CD14-positive monocyte (primary cell): Measurements from ENCODE around the gene TGFBR1. TPM values are rescaled to one million over a fixed set of nuclear protein-coding genes. Genes with fewer than 3 reads are reported as not detected.

Experiments
- DNase-seq, 3 donors: peaks; one replicate each; pipeline ENCODE4 v3.0.0-alpha.2; 2011 to 2022
- H2AFZ ChIP-seq: 2 replicates; pipeline ENCODE4 v1.6.0; 2012; ENCODE audit warnings: mild to moderate bottlenecking, low read depth, low read length, inconsistent platforms; ENCODE audit not compliant: insufficient read depth, poor library complexity, severe bottlenecking
- H3K27ac ChIP-seq, 2 donors: 1 replicate in 1 of 2; 2 replicates in 1 of 2; pipeline ENCODE4 v1.5.1; 2012 to 2013; ENCODE audit warnings: low read length in 2 of 2, control low read depth in 1 of 2, inconsistent platforms in 1 of 2, low read depth in 1 of 2, mild to moderate bottlenecking in 1 of 2
- H3K27me3 ChIP-seq, 2 donors: one replicate each; pipeline versions ENCODE4 v1.6.0 to v1.6.1; 2011 to 2013; ENCODE audit warnings: low read length in 2 of 2; ENCODE audit not compliant: control insufficient read depth in 2 of 2, insufficient read depth in 2 of 2
- H3K36me3 ChIP-seq, 2 donors: replicated peaks in 1 of 2; 1 replicate in 1 of 2; 2 replicates in 1 of 2; pipeline versions ENCODE4 v1.5.1 to v1.6.1; 2012 to 2013; ENCODE audit warnings: low read length in 2 of 2, control low read depth in 1 of 2, inconsistent platforms in 1 of 2, mild to moderate bottlenecking in 1 of 2; ENCODE audit not compliant: insufficient read depth in 2 of 2, control insufficient read depth in 1 of 2
- H3K4me1 ChIP-seq, 2 donors: 1 replicate in 1 of 2; 2 replicates in 1 of 2; pipeline versions ENCODE4 v1.5.1 to v1.6.1; 2012 to 2013; ENCODE audit warnings: low read length in 2 of 2, control low read depth in 1 of 2, inconsistent platforms in 1 of 2, mild to moderate bottlenecking in 1 of 2, moderate library complexity in 1 of 2; ENCODE audit not compliant: insufficient read depth in 2 of 2, control insufficient read depth in 1 of 2
- H3K4me2 ChIP-seq: replicated peaks from 2 replicates; pipeline ENCODE3; 2012; ENCODE audit warnings: low read length, moderate library complexity, mild to moderate bottlenecking; ENCODE audit not compliant: poor library complexity, severe bottlenecking; ENCODE audit errors: extremely low read depth
- H3K4me3 ChIP-seq, 3 experiments: fragments of 200-600 bp in 1 of 3; sonication (generic) in 1 of 3; replicated peaks in 1 of 3; 1 replicate in 2 of 3; 2 replicates in 1 of 3; pipeline ENCODE4 v1.5.1; 2011 to 2013; ENCODE audit warnings: low read length in 3 of 3, mild to moderate bottlenecking in 3 of 3, control low read depth in 2 of 3, low read depth in 2 of 3, inconsistent platforms in 1 of 3, moderate library complexity in 1 of 3
- H3K79me2 ChIP-seq: 2 replicates; pipeline ENCODE4 v1.6.0; 2012; ENCODE audit warnings: mild to moderate bottlenecking, control low read depth, inconsistent platforms, low read length, moderate library complexity; ENCODE audit not compliant: insufficient read depth
- H3K9ac ChIP-seq: 2 replicates; pipeline ENCODE4 v1.6.0; 2017; ENCODE audit warnings: low read length, mild to moderate bottlenecking; ENCODE audit not compliant: insufficient read depth, poor library complexity, severe bottlenecking
- H3K9me3 ChIP-seq, 2 donors: replicated peaks in 1 of 2; 1 replicate in 1 of 2; 2 replicates in 1 of 2; pipeline versions ENCODE4 v1.5.1 to v1.6.1; 2012 to 2013; ENCODE audit warnings: low read length in 2 of 2, control low read depth in 1 of 2; ENCODE audit not compliant: control insufficient read depth in 1 of 2, insufficient read depth in 1 of 2
- H4K20me1 ChIP-seq: 2 replicates; pipeline ENCODE4 v1.6.0; 2012; ENCODE audit warnings: mild to moderate bottlenecking, low read length, control low read depth, moderate library complexity; ENCODE audit not compliant: insufficient read depth
- H3K27ac Mint-ChIP-seq, 7 donors: one replicate each; pipeline ENCODE4 v1.8.0; 2020; ENCODE audit warnings: mild to moderate bottlenecking in 7 of 7, mixed read lengths in 7 of 7, moderate library complexity in 6 of 7, inconsistent platforms in 2 of 7
- H3K27me3 Mint-ChIP-seq, 3 donors: one replicate each; pipeline ENCODE4 v1.8.0; 2021 to 2022; ENCODE audit warnings: low read depth in 3 of 3, mild to moderate bottlenecking in 3 of 3, mixed read lengths in 3 of 3, moderate library complexity in 3 of 3, inconsistent platforms in 1 of 3
- H3K36me3 Mint-ChIP-seq, 2 donors: one replicate each; pipeline ENCODE4 v1.8.0; 2020; ENCODE audit warnings: mixed read lengths in 2 of 2, inconsistent platforms in 1 of 2, mild to moderate bottlenecking in 1 of 2
- H3K4me1 Mint-ChIP-seq: one replicate; pipeline ENCODE4 v1.8.0; 2020; ENCODE audit warnings: mild to moderate bottlenecking, mixed read lengths
- H3K4me3 Mint-ChIP-seq, 2 donors: one replicate each; pipeline ENCODE4 v1.8.0; 2020; ENCODE audit warnings: mild to moderate bottlenecking in 2 of 2, mixed read lengths in 2 of 2, moderate library complexity in 1 of 2
- H3K9me3 Mint-ChIP-seq, 7 donors: one replicate each; pipeline ENCODE4 v1.8.0; 2020 to 2022; ENCODE audit warnings: mixed read lengths in 7 of 7, mild to moderate bottlenecking in 6 of 7, moderate library complexity in 6 of 7, inconsistent platforms in 2 of 7
- WGBS: methylation state at CpG from one replicate; pipeline ENCODE4 v1.1.5; 2013; ENCODE audit warnings: missing lambda C conversion rate; ENCODE audit not compliant: insufficient coverage; 5-methylcytosine and 5-hydroxymethylcytosine counted together
- intact Hi-C, 2 donors: fragments of 100-400 bp; cut with micrococcal nuclease; formaldehyde crosslinking; loops; one replicate each; pipeline versions ENCODE4 v1.15.0 to v1.15.1; 2023
- polyA plus RNA-seq, 3 donors: library from polyadenylated mRNA; depleted of rRNA in 1 of 3; unstranded in 2 of 3; stranded (reverse) in 1 of 3; fragments of 300-500 nt in 2 of 3; fragments of >200 nt in 1 of 3; fragmentation: Illumina TruSeq in 2 of 3; gene quantifications; 1 replicate in 2 of 3; 2 replicates in 1 of 3; pipeline ENCODE4 v1.2.3, GENCODE V29; 2012 to 2021
- TF ChIP-seq, protein P1 (sequence below): fragments of 200-600 bp; IDR thresholded peaks from one replicate; pipeline ENCODE4 v1.8.0; 2022; ENCODE audit warnings: antibody characterized with exemption, mild to moderate bottlenecking

TGFBR1 gene
- polyA plus RNA-seq, 3 donors: 10.7 to 26.8 (median 25.0) TPM

DNA sequence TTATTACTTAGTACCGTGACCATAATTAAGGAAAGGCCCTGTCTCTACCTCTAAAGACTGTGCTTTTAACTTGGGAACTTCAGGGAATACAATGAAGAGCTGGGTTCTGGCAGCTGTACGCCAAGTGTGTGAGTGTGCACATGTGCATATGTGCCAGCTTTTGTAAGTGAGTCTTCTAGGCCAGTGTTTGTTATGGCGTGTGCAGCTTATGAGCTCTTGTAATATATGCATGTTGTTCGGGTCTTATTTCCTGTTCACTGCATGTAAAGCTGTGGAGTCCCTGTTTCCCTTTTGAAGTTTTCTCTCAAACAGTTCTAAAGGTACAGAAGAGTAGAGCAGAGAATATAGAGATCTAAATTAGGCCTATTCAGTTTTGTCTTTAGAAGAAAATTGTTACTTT lies 30.5 kb downstream of the TGFBR1 start:
- no peak overlapping the region for H3K9ac ChIP-seq
- peaks cover 42% of the 10 kb centered on the region for H3K79me2 ChIP-seq
- peaks cover 52% of the 10 kb centered on the region for H3K4me1 Mint-ChIP-seq
- peaks cover 44 to 50% of the 10 kb centered on the region in 2 donors for H3K36me3 Mint-ChIP-seq
- no peak overlapping the region for H3K27ac ChIP-seq
- no peak overlapping the region for H3K4me3 Mint-ChIP-seq
- H3K36me3 ChIP-seq: peaks cover 2 to 40% of the 10 kb centered on the region in 2 donors
- no peaks in the 10 kb centered on the region for H3K9me3 Mint-ChIP-seq
- H3K9me3 ChIP-seq: no peaks in the 10 kb centered on the region
- peak overlapping the region in 2 of 7 donors; percentile 25 to 26 for H3K27ac Mint-ChIP-seq
- TF ChIP-seq, protein P1, sequence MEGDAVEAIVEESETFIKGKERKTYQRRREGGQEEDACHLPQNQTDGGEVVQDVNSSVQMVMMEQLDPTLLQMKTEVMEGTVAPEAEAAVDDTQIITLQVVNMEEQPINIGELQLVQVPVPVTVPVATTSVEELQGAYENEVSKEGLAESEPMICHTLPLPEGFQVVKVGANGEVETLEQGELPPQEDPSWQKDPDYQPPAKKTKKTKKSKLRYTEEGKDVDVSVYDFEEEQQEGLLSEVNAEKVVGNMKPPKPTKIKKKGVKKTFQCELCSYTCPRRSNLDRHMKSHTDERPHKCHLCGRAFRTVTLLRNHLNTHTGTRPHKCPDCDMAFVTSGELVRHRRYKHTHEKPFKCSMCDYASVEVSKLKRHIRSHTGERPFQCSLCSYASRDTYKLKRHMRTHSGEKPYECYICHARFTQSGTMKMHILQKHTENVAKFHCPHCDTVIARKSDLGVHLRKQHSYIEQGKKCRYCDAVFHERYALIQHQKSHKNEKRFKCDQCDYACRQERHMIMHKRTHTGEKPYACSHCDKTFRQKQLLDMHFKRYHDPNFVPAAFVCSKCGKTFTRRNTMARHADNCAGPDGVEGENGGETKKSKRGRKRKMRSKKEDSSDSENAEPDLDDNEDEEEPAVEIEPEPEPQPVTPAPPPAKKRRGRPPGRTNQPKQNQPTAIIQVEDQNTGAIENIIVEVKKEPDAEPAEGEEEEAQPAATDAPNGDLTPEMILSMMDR: no peak
- no peaks in the 10 kb centered on the region for H3K27me3 Mint-ChIP-seq
- no peak overlapping the region for H3K4me3 ChIP-seq
- DNase-seq: no peak
- 51% methylated on average over 2 of the region's 4 CpGs for WGBS
- peaks cover 45% of the 10 kb centered on the region for H4K20me1 ChIP-seq
- intact Hi-C loops: loop anchor here in 1 of 2 donors (5.0 to 10.0 kb wide), 2 partner anchors 51 to 288 kb away; no protein-coding TSS in a partner anchor
- no peak overlapping the region for H3K4me2 ChIP-seq
- H3K4me1 ChIP-seq: peaks cover 28 to 36% of the 10 kb centered on the region in 2 donors
- no peaks in the 10 kb centered on the region for H3K27me3 ChIP-seq
- H2AFZ ChIP-seq: no peak overlapping the region

DNA sequence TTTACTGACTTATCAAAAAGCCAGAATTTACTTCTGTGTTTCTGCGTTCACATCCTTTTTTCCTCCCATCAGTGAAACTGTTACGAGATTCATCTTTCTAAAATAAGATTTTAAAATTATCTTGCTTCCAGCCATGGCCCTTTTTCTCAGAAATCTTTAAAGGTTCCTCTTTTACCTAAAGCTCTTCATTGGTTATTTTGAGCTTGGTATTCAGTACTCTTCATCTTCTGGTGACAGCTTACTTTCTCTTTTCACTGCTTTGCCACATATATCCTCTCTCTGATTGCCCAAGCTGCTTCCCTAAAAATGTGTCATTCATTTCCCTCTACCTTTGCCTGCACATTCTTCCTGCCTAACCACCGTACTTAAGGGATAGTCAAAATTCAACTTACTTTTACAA lies 32.3 kb downstream of the TGFBR1 start:
- TF ChIP-seq, protein P1: no peak
- Histone ChIP-seq H3K4me3 (peak overlapping the region in 2 of 3 experiments; percentile 19 to 37), H3K27ac (peak overlapping the region in 1 of 2 donors; percentile 74), H3K9me3 (no peaks in the 10 kb centered on the region), H3K27me3 (no peaks in the 10 kb centered on the region), H3K9ac (no peak overlapping the region), H3K4me1 (peaks cover 28 to 36% of the 10 kb centered on the region in 2 donors), H3K79me2 (peaks cover 24% of the 10 kb centered on the region), H3K4me2 (peak overlapping the region; percentile 46), H3K36me3 (peaks cover 11 to 49% of the 10 kb centered on the region in 2 donors), H2AFZ (no peak overlapping the region), H4K20me1 (peaks cover 37% of the 10 kb centered on the region)
- H3K4me3 Mint-ChIP-seq: peak overlapping the region; percentile 14 to 66
- H3K27ac Mint-ChIP-seq: peak overlapping the region; percentile 66 to 88 (median 81)
- intact Hi-C loops: loop anchor here in 1 of 2 donors (5.0 to 10.0 kb wide), 2 partner anchors 52 to 290 kb away; no protein-coding TSS in a partner anchor
- no CpG with 5 or more reads among the region's 3 CpGs for WGBS
- H3K36me3 Mint-ChIP-seq: peaks cover 46 to 50% of the 10 kb centered on the region in 2 donors
- no peaks in the 10 kb centered on the region for H3K9me3 Mint-ChIP-seq
- no peaks in the 10 kb centered on the region for H3K27me3 Mint-ChIP-seq
- peaks cover 54% of the 10 kb centered on the region for H3K4me1 Mint-ChIP-seq
- DNase-seq: peak; percentile 43 to 76 (median 73)
